ENCODE results near the gene CD300C.

The CD300C gene

GRCh38 chr17:74579900-74580299, 34.0 kb upstream of the CD300C start:
- no peak overlapping the region for H3K4me3 ChIP-seq (ENCODE audit: low read depth, low read length)
- POLR2A ChIA-PET: no interaction called here
- no peaks in the 10 kb centered on the region for H3K9me3 ChIP-seq (ENCODE audit: control insufficient read depth, insufficient read depth, low read depth, low read length)
- H3K27ac ChIP-seq (ENCODE audit: extremely low read depth, low read depth, low read length): no peak overlapping the region
- H3K4me1 ChIP-seq (ENCODE audit: control insufficient read depth, insufficient read depth, low read length): no peaks in the 10 kb centered on the region
- CTCF ChIA-PET: interaction anchor here (2.3 kb wide), 1 partner anchor 14 kb away, joined by 9 read pairs; no protein-coding TSS in a partner anchor
- H3K36me3 ChIP-seq (ENCODE audit: control insufficient read depth in 2 of 2, insufficient read depth in 1 of 2, low read length in 2 of 2): no peaks in the 10 kb centered on the region
- TF ChIP-seq ZNF530 (tag by site-specific recombination; IDR thresholded peaks at IDR 0.05; ENCODE audit: low read depth) (no peak), ZBTB20 (tag by site-specific recombination; IDR thresholded peaks at IDR 0.05) (no peak), ZNF221 (tag by site-specific recombination; IDR thresholded peaks at IDR 0.05; ENCODE audit: borderline replicate concordance) (no peak), ATF2 (tag by site-specific recombination; IDR thresholded peaks at IDR 0.05; ENCODE audit: low read depth) (no peak), MZF1 (tag by site-specific recombination; IDR thresholded peaks at IDR 0.05; ENCODE audit: borderline replicate concordance) (no peak), OVOL3 (tag by site-specific recombination; IDR thresholded peaks at IDR 0.05) (no peak), SALL2 (tag by site-specific recombination; IDR thresholded peaks at IDR 0.05; ENCODE audit: borderline replicate concordance) (no peak), ZNF335 (tag by site-specific recombination; conservative IDR thresholded peaks at IDR 0.05) (no peak), PRDM1 (tag by site-specific recombination; IDR thresholded peaks at IDR 0.05) (no peak)

DNA sequence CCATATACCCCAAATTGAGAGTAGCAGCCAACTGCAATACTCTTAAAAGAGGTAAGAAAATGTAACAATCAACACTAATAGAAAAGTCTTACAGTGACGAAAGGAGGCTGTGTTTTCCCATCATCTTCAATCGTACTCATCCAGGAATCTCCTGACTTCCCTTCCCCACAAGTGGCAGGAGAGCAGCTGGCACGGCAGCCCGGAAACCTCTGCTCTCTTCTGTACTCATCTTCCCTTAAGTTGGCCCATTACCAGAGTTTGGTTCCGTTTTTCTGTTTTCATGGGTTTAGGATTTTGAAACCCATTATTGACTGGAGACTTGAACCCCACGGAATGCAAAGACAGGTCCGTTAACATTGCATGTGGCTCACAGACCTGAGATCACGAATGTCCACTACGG, 33.1 kb upstream of the CD300C start:
- Histone ChIP-seq H3K9me3 (ENCODE audit: control insufficient read depth, insufficient read depth, low read depth, low read length) (no peaks in the 10 kb centered on the region), H3K4me1 (ENCODE audit: control insufficient read depth, insufficient read depth, low read length) (no peaks in the 10 kb centered on the region), H3K4me3 (ENCODE audit: low read depth, low read length) (no peak overlapping the region), H3K36me3 (ENCODE audit: control insufficient read depth in 2 of 2, insufficient read depth in 1 of 2, low read length in 2 of 2) (no peaks in the 10 kb centered on the region), H3K27ac (ENCODE audit: extremely low read depth, low read depth, low read length) (no peak overlapping the region)
- ChIA-PET POLR2A (no interaction called here), CTCF (interaction anchor here (0.7 kb wide), 1 partner anchor 92 kb away, joined by 3 read pairs; no protein-coding TSS in a partner anchor)
- TF ChIP-seq HIC1 (tag by site-specific recombination; IDR thresholded peaks at IDR 0.05) (no peak), ZNF544 (tag by site-specific recombination; IDR thresholded peaks at IDR 0.05) (no peak), TCF7L2 (IDR thresholded peaks at IDR 0.05; ENCODE audit: borderline replicate concordance, low read depth, low read length) (no peak), ZNF157 (tag by site-specific recombination; IDR thresholded peaks at IDR 0.05) (no peak), ZNF311 (tag by site-specific recombination; IDR thresholded peaks at IDR 0.05; ENCODE audit: borderline replicate concordance) (no peak), ZEB2 (tag by site-specific recombination; IDR thresholded peaks at IDR 0.05) (no peak), ZNF585B (tag by site-specific recombination; IDR thresholded peaks at IDR 0.05) (no peak), ZNF335 (tag by site-specific recombination; conservative IDR thresholded peaks at IDR 0.05) (no peak), ZBTB21 (tag by site-specific recombination; IDR thresholded peaks at IDR 0.05) (no peak), ZNF292 (tag by site-specific recombination; IDR thresholded peaks at IDR 0.05; ENCODE audit: borderline replicate concordance, low read depth) (no peak), ZNF623 (tag by site-specific recombination; IDR thresholded peaks at IDR 0.05) (no peak), ZNF449 (tag by site-specific recombination; IDR thresholded peaks at IDR 0.05) (no peak), ZNF175 (tag by site-specific recombination; IDR thresholded peaks at IDR 0.05) (no peak), SALL2 (tag by site-specific recombination; IDR thresholded peaks at IDR 0.05; ENCODE audit: borderline replicate concordance) (no peak)
- TF ChIP-seq, protein P1, sequence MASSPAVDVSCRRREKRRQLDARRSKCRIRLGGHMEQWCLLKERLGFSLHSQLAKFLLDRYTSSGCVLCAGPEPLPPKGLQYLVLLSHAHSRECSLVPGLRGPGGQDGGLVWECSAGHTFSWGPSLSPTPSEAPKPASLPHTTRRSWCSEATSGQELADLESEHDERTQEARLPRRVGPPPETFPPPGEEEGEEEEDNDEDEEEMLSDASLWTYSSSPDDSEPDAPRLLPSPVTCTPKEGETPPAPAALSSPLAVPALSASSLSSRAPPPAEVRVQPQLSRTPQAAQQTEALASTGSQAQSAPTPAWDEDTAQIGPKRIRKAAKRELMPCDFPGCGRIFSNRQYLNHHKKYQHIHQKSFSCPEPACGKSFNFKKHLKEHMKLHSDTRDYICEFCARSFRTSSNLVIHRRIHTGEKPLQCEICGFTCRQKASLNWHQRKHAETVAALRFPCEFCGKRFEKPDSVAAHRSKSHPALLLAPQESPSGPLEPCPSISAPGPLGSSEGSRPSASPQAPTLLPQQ (tag by site-specific recombination; IDR thresholded peaks at IDR 0.05): no peak
- TF ChIP-seq, protein P2, sequence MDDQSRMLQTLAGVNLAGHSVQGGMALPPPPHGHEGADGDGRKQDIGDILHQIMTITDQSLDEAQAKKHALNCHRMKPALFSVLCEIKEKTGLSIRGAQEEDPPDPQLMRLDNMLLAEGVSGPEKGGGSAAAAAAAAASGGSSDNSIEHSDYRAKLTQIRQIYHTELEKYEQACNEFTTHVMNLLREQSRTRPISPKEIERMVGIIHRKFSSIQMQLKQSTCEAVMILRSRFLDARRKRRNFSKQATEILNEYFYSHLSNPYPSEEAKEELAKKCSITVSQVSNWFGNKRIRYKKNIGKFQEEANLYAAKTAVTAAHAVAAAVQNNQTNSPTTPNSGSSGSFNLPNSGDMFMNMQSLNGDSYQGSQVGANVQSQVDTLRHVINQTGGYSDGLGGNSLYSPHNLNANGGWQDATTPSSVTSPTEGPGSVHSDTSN (CRISPR knock-in tag; IDR thresholded peaks at IDR 0.05): no peak
- TF ChIP-seq, protein P3, sequence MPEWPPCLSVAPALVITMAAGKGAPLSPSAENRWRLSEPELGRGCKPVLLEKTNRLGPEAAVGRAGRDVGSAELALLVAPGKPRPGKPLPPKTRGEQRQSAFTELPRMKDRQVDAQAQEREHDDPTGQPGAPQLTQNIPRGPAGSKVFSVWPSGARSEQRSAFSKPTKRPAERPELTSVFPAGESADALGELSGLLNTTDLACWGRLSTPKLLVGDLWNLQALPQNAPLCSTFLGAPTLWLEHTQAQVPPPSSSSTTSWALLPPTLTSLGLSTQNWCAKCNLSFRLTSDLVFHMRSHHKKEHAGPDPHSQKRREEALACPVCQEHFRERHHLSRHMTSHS (tag by site-specific recombination; IDR thresholded peaks at IDR 0.05): no peak
- TF ChIP-seq, protein P4, sequence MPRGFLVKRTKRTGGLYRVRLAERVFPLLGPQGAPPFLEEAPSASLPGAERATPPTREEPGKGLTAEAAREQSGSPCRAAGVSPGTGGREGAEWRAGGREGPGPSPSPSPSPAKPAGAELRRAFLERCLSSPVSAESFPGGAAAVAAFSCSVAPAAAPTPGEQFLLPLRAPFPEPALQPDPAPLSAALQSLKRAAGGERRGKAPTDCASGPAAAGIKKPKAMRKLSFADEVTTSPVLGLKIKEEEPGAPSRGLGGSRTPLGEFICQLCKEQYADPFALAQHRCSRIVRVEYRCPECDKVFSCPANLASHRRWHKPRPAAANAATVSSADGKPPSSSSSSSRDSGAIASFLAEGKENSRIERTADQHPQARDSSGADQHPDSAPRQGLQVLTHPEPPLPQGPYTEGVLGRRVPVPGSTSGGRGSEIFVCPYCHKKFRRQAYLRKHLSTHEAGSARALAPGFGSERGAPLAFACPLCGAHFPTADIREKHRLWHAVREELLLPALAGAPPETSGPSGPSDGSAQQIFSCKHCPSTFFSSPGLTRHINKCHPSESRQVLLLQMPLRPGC (tag by site-specific recombination; IDR thresholded peaks at IDR 0.05): no peak
